ENCODE data around the gene ACIN1. TPM values are rescaled to one million over a fixed set of nuclear protein-coding genes. Genes with fewer than 3 reads are reported as not detected.

The ACIN1 gene
- total and polyA plus RNA-seq, 10 donors = 59.2 to 228 (median 186) TPM

DNA sequence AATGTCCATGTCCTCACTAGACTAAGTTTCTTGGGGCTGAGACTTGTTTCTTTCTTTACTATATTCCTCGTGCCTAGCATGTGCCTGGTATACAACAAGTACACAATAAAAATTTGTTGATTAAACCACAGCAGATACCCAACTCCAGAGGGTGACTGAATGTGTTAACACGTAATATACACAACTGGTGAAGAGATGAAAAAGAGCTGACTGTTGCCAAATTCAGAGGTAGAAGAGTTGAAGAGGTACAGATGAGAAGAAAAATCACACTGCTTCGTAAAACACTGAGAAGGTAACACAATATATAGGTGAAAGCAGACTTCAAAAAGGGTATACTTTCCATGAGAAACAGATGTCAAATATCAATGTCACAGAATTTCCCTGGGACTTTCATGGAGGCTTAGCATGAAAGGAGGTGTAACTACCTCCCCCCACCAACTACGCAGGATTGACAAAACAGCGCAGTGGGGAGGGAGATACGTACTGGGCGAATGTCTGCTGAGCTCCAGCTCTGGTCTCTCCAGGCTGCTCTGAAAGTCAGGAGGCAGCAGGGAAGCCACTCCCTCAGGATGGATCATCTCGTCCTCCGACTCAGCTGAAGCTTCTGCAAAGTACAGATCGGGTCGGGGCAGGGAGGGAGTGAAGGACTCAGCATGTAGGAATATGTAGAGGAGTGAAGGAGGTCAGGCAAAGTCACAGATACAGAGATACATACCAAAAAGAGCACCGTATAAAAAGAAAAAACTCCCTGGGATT is 5.3 kb downstream of the ACIN1 start:
- TF ChIP-seq POLR2A (IDR thresholded peaks at IDR 0.05) = no peak
- TF ChIP-seq, protein P1, sequence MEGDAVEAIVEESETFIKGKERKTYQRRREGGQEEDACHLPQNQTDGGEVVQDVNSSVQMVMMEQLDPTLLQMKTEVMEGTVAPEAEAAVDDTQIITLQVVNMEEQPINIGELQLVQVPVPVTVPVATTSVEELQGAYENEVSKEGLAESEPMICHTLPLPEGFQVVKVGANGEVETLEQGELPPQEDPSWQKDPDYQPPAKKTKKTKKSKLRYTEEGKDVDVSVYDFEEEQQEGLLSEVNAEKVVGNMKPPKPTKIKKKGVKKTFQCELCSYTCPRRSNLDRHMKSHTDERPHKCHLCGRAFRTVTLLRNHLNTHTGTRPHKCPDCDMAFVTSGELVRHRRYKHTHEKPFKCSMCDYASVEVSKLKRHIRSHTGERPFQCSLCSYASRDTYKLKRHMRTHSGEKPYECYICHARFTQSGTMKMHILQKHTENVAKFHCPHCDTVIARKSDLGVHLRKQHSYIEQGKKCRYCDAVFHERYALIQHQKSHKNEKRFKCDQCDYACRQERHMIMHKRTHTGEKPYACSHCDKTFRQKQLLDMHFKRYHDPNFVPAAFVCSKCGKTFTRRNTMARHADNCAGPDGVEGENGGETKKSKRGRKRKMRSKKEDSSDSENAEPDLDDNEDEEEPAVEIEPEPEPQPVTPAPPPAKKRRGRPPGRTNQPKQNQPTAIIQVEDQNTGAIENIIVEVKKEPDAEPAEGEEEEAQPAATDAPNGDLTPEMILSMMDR (IDR thresholded peaks at IDR 0.05 in 8 of 11, conservative IDR thresholded peaks at IDR 0.05 in 3 of 11) = no peak
- TF ChIP-seq POLR2AphosphoS5 (IDR thresholded peaks at IDR 0.05) = no peak
- Histone ChIP-seq H3K4me3 (no peak overlapping the region), H3K27me3 (replicated peaks in 1 of 7) (no peaks in the 10 kb centered on the region), H3K27ac (no peak overlapping the region), H3K4me1 (peaks cover 22 to 65% (median 33%) of the 10 kb centered on the region in 6 donors), H3K36me3 (peaks cover 9 to 88% (median 80%) of the 10 kb centered on the region in 6 donors), H3K9me3 (no peaks in the 10 kb centered on the region)
- intact Hi-C loops (cut with DNase I; ENCODE audit: low total_unique reads) = no loop called here
- WGBS, 5 donors = 89 to 95% (median 94%) methylated on average over 12 of the region's 12 CpGs
- DNase-seq = peak; percentile 41

GRCh38 chr14:23086565-23086964 is 8.4 kb downstream of the ACIN1 start:
- no peaks in the 10 kb centered on the region for H3K27me3 ChIP-seq (replicated peaks in 1 of 7)
- 93 to 100% (median 97%) methylated on average over 1 of the region's 1 CpG for WGBS, 5 donors
- TF ChIP-seq POLR2AphosphoS5 (IDR thresholded peaks at IDR 0.05) = no peak
- TF ChIP-seq POLR2A (IDR thresholded peaks at IDR 0.05) = no peak
- TF ChIP-seq, protein P1 (IDR thresholded peaks at IDR 0.05 in 8 of 11, conservative IDR thresholded peaks at IDR 0.05 in 3 of 11) = no peak

DNA sequence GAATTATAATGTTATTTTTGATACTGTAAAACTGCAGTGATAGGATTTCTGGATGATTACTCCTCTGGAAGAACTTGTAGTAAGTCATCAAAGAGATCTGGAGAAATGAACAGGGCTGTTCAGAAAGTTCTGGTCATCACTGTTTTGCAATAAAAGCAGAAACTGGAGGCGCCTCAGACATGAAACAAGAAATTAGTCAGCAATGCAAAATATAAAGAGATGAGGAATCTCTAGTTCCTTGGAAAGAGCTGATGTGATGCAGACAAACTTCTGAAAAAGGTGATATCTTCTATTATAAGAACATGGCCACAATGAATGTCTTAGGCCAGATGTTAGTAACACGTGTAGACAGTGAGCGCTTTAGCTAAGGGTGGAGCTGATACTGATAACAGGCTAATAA is 9.5 kb downstream of the ACIN1 start:
- Histone ChIP-seq H3K4me1 (peaks cover 0 to 29% (median 5%) of the 10 kb centered on the region in 6 donors), H3K27me3 (replicated peaks in 1 of 7) (no peaks in the 10 kb centered on the region), H3K27ac (no peak overlapping the region), H3K36me3 (peaks cover 12 to 100% (median 92%) of the 10 kb centered on the region in 6 donors), H3K9me3 (no peaks in the 10 kb centered on the region), H3K4me3 (no peak overlapping the region)
- intact Hi-C loops (cut with DNase I; ENCODE audit: low total_unique reads) = no loop called here
- no peak for DNase-seq
- TF ChIP-seq POLR2A (IDR thresholded peaks at IDR 0.05) = no peak
- TF ChIP-seq, protein P1 (IDR thresholded peaks at IDR 0.05 in 8 of 11, conservative IDR thresholded peaks at IDR 0.05 in 3 of 11) = no peak
- TF ChIP-seq POLR2AphosphoS5 (IDR thresholded peaks at IDR 0.05) = no peak
- WGBS, 5 donors = 75 to 87% (median 78%) methylated on average over 3 of the region's 3 CpGs

More at GRCh38 chr14:23086565-23086964, 8.4 kb downstream of the ACIN1 start:
- Histone ChIP-seq H3K27ac (no peak overlapping the region), H3K4me1 (peaks cover 0 to 37% (median 6%) of the 10 kb centered on the region in 6 donors), H3K9me3 (no peaks in the 10 kb centered on the region), H3K36me3 (peaks cover 10 to 100% (median 91%) of the 10 kb centered on the region in 6 donors), H3K4me3 (no peak overlapping the region)
- intact Hi-C loops (cut with DNase I; ENCODE audit: low total_unique reads) = no loop called here
- no peak for DNase-seq

- Histone ChIP-seq H3K27me3 (replicated peaks in 1 of 7) (no peaks in the 10 kb centered on the region), H3K36me3 (peaks cover 6 to 100% (median 96%) of the 10 kb centered on the region in 6 donors), H3K9me3 (no peaks in the 10 kb centered on the region), H3K4me1 (peaks cover 0 to 51% (median 20%) of the 10 kb centered on the region in 6 donors), H3K27ac (peak overlapping the region in 1 of 8 donors; percentile 59), H3K4me3 (no peak overlapping the region)
- intact Hi-C loops (cut with DNase I; ENCODE audit: low total_unique reads) = no loop called here
- TF ChIP-seq POLR2A (IDR thresholded peaks at IDR 0.05) = no peak
- TF ChIP-seq, protein P1 (IDR thresholded peaks at IDR 0.05 in 8 of 11, conservative IDR thresholded peaks at IDR 0.05 in 3 of 11) = no peak
- no peak for TF ChIP-seq POLR2AphosphoS5 (IDR thresholded peaks at IDR 0.05)
- no peak for DNase-seq
- WGBS, 5 donors = 66 to 82% (median 80%) methylated on average over 1 of the region's 1 CpG
These were observed 14.5 kb downstream of the ACIN1 start for GRCh38 chr14:23080474-23080873.

Data from spleen (tissue), 11 donors.